ACC112 (cell line): ENCODE data around the gene NTN1.

Source experiments
- H2AFZ ChIP-seq: fragments of 200-600 bp; sonication (generic); one replicate; pipeline ENCODE4 v1.6.0; 2017; ENCODE audit warnings: antibody characterized with exemption, low read length; ENCODE audit not compliant: unreplicated experiment
- H3K27ac ChIP-seq: fragments of 200-600 bp; sonication (generic); 2 replicates; pipeline ENCODE4 v1.5.1; 2014; ENCODE audit warnings: low read depth, mild to moderate bottlenecking, antibody characterized with exemption, low read length, moderate library complexity
- H3K27me3 ChIP-seq: fragments of 200-600 bp; sonication (generic); 2 replicates; pipeline ENCODE4 v1.6.1; 2014; ENCODE audit warnings: mild to moderate bottlenecking, antibody characterized with exemption, low read length, moderate library complexity, mixed read lengths; ENCODE audit not compliant: insufficient read depth
- H3K36me3 ChIP-seq: fragments of 200-600 bp; sonication (generic); 2 replicates; pipeline ENCODE4 v1.6.1; 2016; ENCODE audit warnings: mild to moderate bottlenecking, antibody characterized with exemption, low read length, moderate library complexity, mixed read lengths; ENCODE audit not compliant: insufficient read depth
- H3K4me1 ChIP-seq: fragments of 200-600 bp; sonication (generic); one replicate; pipeline ENCODE4 v1.6.1; 2016; ENCODE audit warnings: low read length, mixed read lengths; ENCODE audit not compliant: insufficient read depth, unreplicated experiment, control insufficient read depth
- H3K4me3 ChIP-seq: fragments of 200-600 bp; sonication (generic); 2 replicates; pipeline ENCODE4 v1.5.1; 2014; ENCODE audit warnings: mild to moderate bottlenecking, low read depth, low read length
- H3K79me2 ChIP-seq: fragments of 200-600 bp; sonication (generic); one replicate; pipeline ENCODE4 v1.6.0; 2016; ENCODE audit warnings: low read length; ENCODE audit not compliant: control insufficient read depth, unreplicated experiment, insufficient read depth

The NTN1 gene

GRCh38 chr17:9266031-9266680, 244.8 kb downstream of the NTN1 start:
- Histone ChIP-seq H2AFZ (no peak overlapping the region), H3K27ac (no peak overlapping the region), H3K79me2 (no peaks in the 10 kb centered on the region), H3K4me3 (no peak overlapping the region), H3K27me3 (no peaks in the 10 kb centered on the region), H3K36me3 (no peaks in the 10 kb centered on the region), H3K4me1 (no peaks in the 10 kb centered on the region)

GRCh38 chr17:9266697-9267117, 245.4 kb downstream of the NTN1 start:
- Histone ChIP-seq H3K4me3 (no peak overlapping the region), H3K36me3 (no peaks in the 10 kb centered on the region), H3K79me2 (no peaks in the 10 kb centered on the region), H3K4me1 (no peaks in the 10 kb centered on the region), H3K27me3 (no peaks in the 10 kb centered on the region), H3K27ac (no peak overlapping the region), H2AFZ (no peak overlapping the region)

GRCh38 chr17:9268546-9268945, 247.2 kb downstream of the NTN1 start:
- no peak overlapping the region for H2AFZ ChIP-seq
- H3K79me2 ChIP-seq = no peaks in the 10 kb centered on the region
- H3K27me3 ChIP-seq = no peaks in the 10 kb centered on the region
- H3K36me3 ChIP-seq = no peaks in the 10 kb centered on the region
- H3K27ac ChIP-seq = no peak overlapping the region
- H3K4me1 ChIP-seq = no peaks in the 10 kb centered on the region
- H3K4me3 ChIP-seq = no peak overlapping the region

GRCh38 chr17:9269350-9270035, 248.2 kb downstream of the NTN1 start:
- H3K79me2 ChIP-seq = no peaks in the 10 kb centered on the region
- no peaks in the 10 kb centered on the region for H3K36me3 ChIP-seq
- H3K27ac ChIP-seq = no peak overlapping the region
- no peak overlapping the region for H3K4me3 ChIP-seq
- H3K27me3 ChIP-seq = no peaks in the 10 kb centered on the region
- H2AFZ ChIP-seq = no peak overlapping the region
- no peaks in the 10 kb centered on the region for H3K4me1 ChIP-seq

- Histone ChIP-seq H3K27ac (no peak overlapping the region), H2AFZ (no peak overlapping the region), H3K4me3 (no peak overlapping the region), H3K4me1 (no peaks in the 10 kb centered on the region), H3K36me3 (no peaks in the 10 kb centered on the region), H3K79me2 (no peaks in the 10 kb centered on the region), H3K27me3 (no peaks in the 10 kb centered on the region)
Measured at GRCh38 chr17:9270921-9271320, 249.6 kb downstream of the NTN1 start.

GRCh38 chr17:9271989-9272388, 250.7 kb downstream of the NTN1 start:
- Histone ChIP-seq H3K4me3 (no peak overlapping the region), H3K4me1 (no peaks in the 10 kb centered on the region), H3K27me3 (no peaks in the 10 kb centered on the region), H3K27ac (no peak overlapping the region), H3K79me2 (no peaks in the 10 kb centered on the region), H3K36me3 (no peaks in the 10 kb centered on the region), H2AFZ (no peak overlapping the region)

GRCh38 chr17:9272501-9273200, 251.3 kb downstream of the NTN1 start:
- Histone ChIP-seq H3K27me3 (no peaks in the 10 kb centered on the region), H3K4me1 (no peaks in the 10 kb centered on the region), H3K79me2 (no peaks in the 10 kb centered on the region), H3K4me3 (no peak overlapping the region), H3K36me3 (no peaks in the 10 kb centered on the region), H3K27ac (no peak overlapping the region), H2AFZ (no peak overlapping the region)

GRCh38 chr17:9273428-9274391, 252.4 kb downstream of the NTN1 start:
- no peak overlapping the region for H3K27ac ChIP-seq
- no peak overlapping the region for H2AFZ ChIP-seq
- no peaks in the 10 kb centered on the region for H3K4me1 ChIP-seq
- no peaks in the 10 kb centered on the region for H3K27me3 ChIP-seq
- no peaks in the 10 kb centered on the region for H3K79me2 ChIP-seq
- H3K36me3 ChIP-seq = no peaks in the 10 kb centered on the region
- H3K4me3 ChIP-seq = no peak overlapping the region

GRCh38 chr17:9274973-9275372, 253.7 kb downstream of the NTN1 start:
- no peak overlapping the region for H3K27ac ChIP-seq

GRCh38 chr17:9279893-9280292, 258.6 kb downstream of the NTN1 start:
- H2AFZ ChIP-seq = no peak overlapping the region
- H3K27me3 ChIP-seq = no peaks in the 10 kb centered on the region
- no peaks in the 10 kb centered on the region for H3K36me3 ChIP-seq
- no peak overlapping the region for H3K27ac ChIP-seq
- H3K4me1 ChIP-seq = no peaks in the 10 kb centered on the region
- no peaks in the 10 kb centered on the region for H3K79me2 ChIP-seq
- H3K4me3 ChIP-seq = no peak overlapping the region

More at GRCh38 chr17:9274973-9275372, 253.7 kb downstream of the NTN1 start:
- H3K36me3 ChIP-seq = no peaks in the 10 kb centered on the region
- H3K79me2 ChIP-seq = no peaks in the 10 kb centered on the region
- H2AFZ ChIP-seq = no peak overlapping the region
- no peaks in the 10 kb centered on the region for H3K27me3 ChIP-seq
- H3K4me1 ChIP-seq = no peaks in the 10 kb centered on the region
- H3K4me3 ChIP-seq = no peak overlapping the region
